Glutamatergic neuron (in vitro differentiated cells): ENCODE results near the gene DTX4. TPM values are rescaled to one million over a fixed set of nuclear protein-coding genes. Genes with fewer than 3 reads are reported as not detected.

Experiments used
- DNase-seq: peaks from one replicate; pipeline ENCODE4 v3.0.0; 2022
- H3K27ac Mint-ChIP-seq: one replicate; pipeline ENCODE4 v1.8.0; 2020; ENCODE audit warnings: mild to moderate bottlenecking, mixed read lengths, inconsistent platforms; ENCODE audit not compliant: unreplicated experiment
- H3K27me3 Mint-ChIP-seq: one replicate; pipeline ENCODE4 v1.8.0; 2020; ENCODE audit warnings: mild to moderate bottlenecking, moderate library complexity, mixed read lengths, inconsistent platforms; ENCODE audit not compliant: unreplicated experiment
- H3K36me3 Mint-ChIP-seq: one replicate; pipeline ENCODE4 v1.8.0; 2020; ENCODE audit warnings: mild to moderate bottlenecking, mixed read lengths, inconsistent platforms; ENCODE audit not compliant: unreplicated experiment
- H3K4me1 Mint-ChIP-seq: one replicate; pipeline ENCODE4 v1.8.0; 2020; ENCODE audit warnings: mild to moderate bottlenecking, low read depth, mixed read lengths, inconsistent platforms; ENCODE audit not compliant: unreplicated experiment
- H3K4me3 Mint-ChIP-seq: one replicate; pipeline ENCODE4 v1.8.0; 2020; ENCODE audit warnings: mild to moderate bottlenecking, mixed read lengths, inconsistent platforms; ENCODE audit not compliant: unreplicated experiment
- H3K9me3 Mint-ChIP-seq: one replicate; pipeline ENCODE4 v1.8.0; 2020; ENCODE audit warnings: mild to moderate bottlenecking, moderate library complexity, mixed read lengths, inconsistent platforms; ENCODE audit not compliant: unreplicated experiment
- CTCF ChIP-seq: fragments of 200-600 bp; sonication (generic); IDR thresholded peaks from one replicate; pipeline ENCODE4 v1.5.0; 2021; ENCODE audit not compliant: partially characterized antibody, unreplicated experiment
- total RNA-seq: library from RNA; stranded (reverse); fragmentation: NEBNext Ultra II Directional; extraction: Animal tissue kit (Norgen Biotek cat#: 25700); gene quantifications from one replicate; pipeline ENCODE4 v1.2.1, GENCODE V29; 2021; ENCODE audit not compliant: unreplicated experiment

Gene DTX4
- total RNA-seq, 1 donor from 2014 or later = 4.1 TPM

DNA sequence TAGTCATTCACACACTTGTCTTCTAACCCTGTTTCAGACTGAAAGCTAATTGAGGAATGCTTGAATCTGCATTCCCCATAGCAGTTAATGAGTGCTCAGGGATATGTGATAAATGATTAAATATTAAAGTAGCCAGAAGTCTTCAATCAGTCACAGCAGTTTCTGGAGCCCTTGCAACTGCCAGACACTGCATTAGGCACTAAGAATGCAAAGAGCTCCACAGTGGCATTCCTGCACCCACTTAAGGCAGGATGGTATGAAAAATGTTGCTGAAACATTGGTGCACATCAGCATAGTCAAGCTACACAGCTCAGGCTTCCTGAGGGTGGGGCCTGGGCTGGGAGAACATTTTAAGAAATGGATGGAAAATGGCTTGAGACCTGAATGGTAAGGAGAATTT lies 6.5 kb downstream of the DTX4 start:
- DNase-seq = no peak

DNA sequence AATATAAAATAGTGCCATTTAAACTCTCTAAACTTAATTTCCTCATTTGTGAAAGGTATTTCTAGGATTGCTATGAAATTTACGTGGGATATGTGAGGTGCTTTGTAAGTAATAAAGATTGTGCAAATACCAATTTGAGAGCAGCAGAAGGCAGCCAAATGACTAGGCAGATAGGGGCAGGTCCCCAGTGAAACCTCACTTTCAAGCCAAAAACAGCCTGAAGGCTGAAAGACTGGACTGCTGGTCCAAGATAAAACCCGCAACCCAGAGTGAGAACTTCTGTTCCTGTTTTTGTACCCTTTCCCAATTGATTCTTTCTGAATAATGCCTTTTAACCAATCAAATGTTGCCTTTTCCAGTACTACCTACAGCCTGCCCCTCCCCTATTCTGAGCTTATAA lies 7.2 kb downstream of the DTX4 start:
- no peak overlapping the region for H3K4me3 Mint-ChIP-seq

More for the DNA sequence above, 6.5 kb downstream of the DTX4 start:
- Mint-ChIP-seq H3K36me3 (no peaks in the 10 kb centered on the region), H3K27me3 (peaks cover 5% of the 10 kb centered on the region), H3K4me1 (peaks cover 4% of the 10 kb centered on the region), H3K9me3 (peaks cover 7% of the 10 kb centered on the region), H3K27ac (no peak overlapping the region), H3K4me3 (no peak overlapping the region)
- no peak for TF ChIP-seq CTCF

GRCh38 chr11:59180168-59180776 lies 8.3 kb downstream of the DTX4 start:
- Mint-ChIP-seq H3K36me3 (no peaks in the 10 kb centered on the region), H3K4me3 (no peak overlapping the region), H3K27ac (no peak overlapping the region), H3K27me3 (peaks cover 6% of the 10 kb centered on the region), H3K9me3 (peaks cover 2% of the 10 kb centered on the region), H3K4me1 (no peaks in the 10 kb centered on the region)
- no peak for DNase-seq
- no peak for TF ChIP-seq CTCF

More for the DNA sequence above, 7.2 kb downstream of the DTX4 start:
- no peak for TF ChIP-seq CTCF
- no peaks in the 10 kb centered on the region for H3K36me3 Mint-ChIP-seq
- H3K27ac Mint-ChIP-seq = no peak overlapping the region
- H3K4me1 Mint-ChIP-seq = peaks cover 1% of the 10 kb centered on the region
- DNase-seq = no peak
- peaks cover 4% of the 10 kb centered on the region for H3K9me3 Mint-ChIP-seq
- peaks cover 5% of the 10 kb centered on the region for H3K27me3 Mint-ChIP-seq

- DNase-seq = no peak
- Mint-ChIP-seq H3K27ac (no peak overlapping the region), H3K4me3 (no peak overlapping the region), H3K4me1 (no peaks in the 10 kb centered on the region), H3K36me3 (no peaks in the 10 kb centered on the region), H3K9me3 (no peaks in the 10 kb centered on the region), H3K27me3 (peaks cover 8% of the 10 kb centered on the region)
- no peak for TF ChIP-seq CTCF
These were observed 9.0 kb downstream of the DTX4 start for GRCh38 chr11:59180907-59181306.

DNA sequence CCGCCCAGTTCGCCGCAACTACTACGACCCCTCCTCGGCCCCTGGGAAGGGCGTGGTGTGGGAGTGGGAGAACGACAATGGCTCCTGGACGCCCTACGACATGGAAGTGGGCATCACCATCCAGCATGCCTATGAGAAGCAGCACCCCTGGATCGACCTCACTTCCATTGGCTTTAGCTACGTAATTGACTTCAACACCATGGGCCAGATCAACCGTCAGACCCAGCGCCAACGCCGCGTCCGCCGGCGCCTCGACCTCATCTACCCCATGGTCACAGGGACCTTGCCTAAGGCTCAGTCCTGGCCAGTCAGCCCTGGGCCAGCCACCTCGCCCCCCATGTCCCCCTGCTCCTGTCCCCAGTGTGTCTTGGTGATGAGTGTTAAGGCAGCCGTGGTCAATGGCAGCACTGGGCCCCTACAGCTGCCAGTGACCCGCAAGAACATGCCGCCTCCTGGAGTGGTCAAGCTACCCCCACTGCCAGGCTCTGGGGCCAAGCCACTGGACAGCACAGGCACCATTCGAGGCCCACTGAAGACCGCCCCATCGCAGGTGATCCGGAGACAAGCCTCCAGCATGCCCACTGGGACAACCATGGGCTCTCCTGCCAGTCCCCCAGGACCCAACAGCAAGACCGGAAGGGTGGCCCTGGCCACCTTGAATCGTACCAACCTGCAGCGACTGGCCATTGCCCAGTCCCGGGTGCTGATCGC lies 10.0 kb downstream of the DTX4 start:
- Mint-ChIP-seq H3K27ac (no peak overlapping the region), H3K36me3 (no peaks in the 10 kb centered on the region)
- TF ChIP-seq CTCF = no peak

More for the DNA sequence above, 10.0 kb downstream of the DTX4 start:
- no peak for DNase-seq
- Mint-ChIP-seq H3K4me1 (no peaks in the 10 kb centered on the region), H3K4me3 (no peak overlapping the region), H3K27me3 (peaks cover 8% of the 10 kb centered on the region), H3K9me3 (no peaks in the 10 kb centered on the region)
